ENCODE results near the gene PHLDA1.

Gene PHLDA1

DNA sequence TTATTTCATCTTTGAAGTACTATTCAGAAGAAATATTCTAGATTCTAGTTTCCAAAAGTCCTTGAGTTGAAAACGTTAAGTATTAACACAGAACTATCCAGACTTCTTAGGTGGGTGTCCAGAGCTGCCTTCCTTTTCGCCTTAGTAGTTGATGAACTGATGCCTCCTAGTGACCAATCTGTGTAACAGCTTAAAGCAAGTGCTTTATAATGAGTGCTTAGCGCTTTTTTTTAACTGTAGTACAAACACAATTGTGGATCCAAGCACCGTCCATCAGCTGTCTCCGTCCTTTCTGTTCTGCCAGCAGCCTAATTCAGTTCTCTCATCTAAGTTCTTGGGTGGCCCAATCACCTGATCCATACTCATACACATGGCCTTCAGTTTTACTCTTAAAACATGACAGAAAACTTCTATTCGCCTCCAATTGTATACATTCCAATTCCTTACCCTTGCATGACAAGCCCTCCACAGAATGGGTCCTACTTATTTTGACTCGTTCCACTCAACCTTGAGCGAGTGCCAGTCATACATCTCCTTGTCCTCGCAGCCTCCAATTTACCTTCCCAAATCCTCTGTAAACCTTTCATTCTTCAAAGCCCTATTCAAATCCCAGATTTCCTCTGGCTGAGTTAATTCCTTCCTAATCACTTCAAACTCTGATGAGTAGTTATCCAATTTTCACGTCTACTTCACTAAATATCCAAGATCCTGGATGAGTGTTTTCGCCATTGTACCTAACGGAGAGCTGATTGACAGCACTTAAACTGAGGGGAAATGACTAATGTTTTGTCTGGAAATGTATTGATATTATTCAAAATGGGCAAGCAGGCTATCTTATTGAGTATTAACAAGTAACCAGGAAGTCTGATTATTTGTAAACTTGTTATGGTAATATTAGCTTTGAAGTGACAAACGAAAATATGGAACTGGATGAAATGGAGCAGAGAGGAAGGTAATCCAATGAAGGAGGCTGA is 5.8 kb upstream of the PHLDA1 start:
- DNase-seq (ENCODE audit: low spot score): peak; percentile 72

DNA sequence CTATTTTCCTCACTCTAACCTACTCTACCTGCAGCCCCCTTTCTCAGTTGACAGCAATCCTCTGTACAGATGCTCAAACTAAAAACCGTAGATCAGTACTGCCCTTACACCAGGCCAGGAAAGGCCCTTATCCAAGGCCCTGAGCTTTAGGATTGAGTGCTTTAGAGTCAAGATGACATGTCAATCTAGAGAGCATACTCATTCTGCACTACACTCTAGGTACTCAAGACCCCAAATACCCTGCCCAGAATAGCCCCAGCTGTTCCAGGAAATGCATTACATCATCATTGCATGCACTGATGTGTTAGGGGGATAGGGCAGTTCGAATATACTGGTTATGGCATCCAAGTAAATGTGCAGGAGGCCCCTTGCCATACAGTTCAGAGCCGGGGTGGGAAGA is 3.5 kb upstream of the PHLDA1 start:
- no peak for DNase-seq (ENCODE audit: low spot score)

DNA sequence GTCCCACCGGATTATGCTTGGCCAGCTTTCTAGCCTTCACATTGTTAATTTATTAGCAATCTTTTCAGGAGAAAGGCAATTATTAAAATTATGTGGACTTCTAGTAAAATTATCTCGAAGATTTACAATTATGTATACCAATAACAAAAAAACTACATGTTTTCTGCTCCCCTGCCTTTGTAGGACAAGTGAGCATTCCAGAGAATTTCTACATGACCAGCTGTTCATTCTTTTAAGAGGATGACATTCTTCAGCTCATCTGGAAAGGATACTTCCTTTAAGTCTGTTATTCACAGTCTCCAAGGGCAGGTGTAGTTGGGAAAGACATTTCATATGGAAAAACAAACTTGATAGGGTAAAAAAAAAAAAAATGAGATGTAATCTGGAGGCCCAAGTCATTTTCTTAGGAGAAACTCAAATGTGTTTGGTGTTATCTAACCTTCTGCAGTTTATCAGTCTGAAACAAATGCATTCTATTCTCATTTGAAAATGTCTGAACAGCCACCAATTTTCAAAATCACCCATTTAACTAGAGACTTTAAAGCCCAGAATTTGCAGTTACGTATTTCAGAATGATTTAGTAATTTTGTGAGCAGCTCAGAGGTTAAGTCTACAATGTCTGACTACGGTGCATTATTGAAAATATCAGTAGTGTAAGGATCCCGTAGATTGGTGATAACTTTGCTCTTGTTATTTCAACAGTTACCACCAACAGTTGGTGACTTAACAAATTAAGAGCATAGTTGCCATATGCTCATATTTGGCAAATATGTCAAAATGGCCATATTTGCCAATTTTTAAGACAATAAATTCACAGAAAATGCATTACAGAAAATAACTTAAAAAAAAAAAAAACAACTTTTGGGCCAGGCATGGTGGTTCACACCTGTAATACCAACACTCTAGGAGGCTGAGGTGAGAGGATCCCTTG is 1.8 kb upstream of the PHLDA1 start:
- DNase-seq (ENCODE audit: low spot score): no peak

DNA sequence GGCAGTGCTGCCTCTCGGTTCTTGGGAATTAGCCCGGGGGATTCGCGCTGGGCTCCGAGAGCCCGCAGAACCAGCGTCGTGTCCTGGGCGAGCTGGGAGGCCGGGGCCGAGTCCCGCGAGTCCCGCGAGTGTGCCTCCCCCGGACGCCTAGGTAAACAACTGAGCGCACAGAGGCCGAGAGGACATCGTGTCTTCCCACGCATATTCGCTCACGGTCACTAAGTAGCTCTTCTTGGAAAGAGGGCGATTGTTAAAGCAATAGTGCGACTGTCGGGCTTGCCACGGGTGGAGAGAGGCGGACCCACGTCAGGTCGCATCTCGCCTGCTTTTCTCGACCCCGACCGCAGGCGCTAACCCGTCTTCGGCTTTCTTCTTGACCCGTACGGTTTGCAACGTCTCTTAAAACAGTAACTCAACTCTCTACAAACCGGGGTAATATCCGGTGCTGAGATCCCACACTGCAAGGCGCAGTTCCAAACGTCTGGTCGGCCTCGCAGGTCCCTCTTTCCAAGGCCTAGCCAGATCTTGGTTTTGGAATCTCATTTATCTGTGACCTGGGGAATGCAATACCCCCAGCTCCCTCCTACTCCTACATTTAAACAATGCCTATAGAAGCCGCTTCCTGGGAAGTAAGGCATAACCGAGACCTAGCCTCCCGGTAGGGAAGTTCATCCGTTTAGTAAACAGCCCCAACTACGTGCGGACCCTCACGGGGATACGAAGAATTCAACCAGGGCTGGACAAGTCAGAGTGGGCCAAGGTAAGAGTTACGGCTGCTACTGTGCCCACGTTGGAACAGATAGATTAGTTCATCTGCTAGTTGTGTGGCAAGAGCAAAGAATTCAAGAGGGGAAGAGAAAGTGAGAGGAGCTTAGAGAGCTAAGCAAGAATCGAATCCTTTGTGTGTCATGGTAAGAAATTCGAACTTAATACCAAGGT is 736 bp upstream of the PHLDA1 start:
- DNase-seq (ENCODE audit: low spot score): peak; percentile 42

DNA sequence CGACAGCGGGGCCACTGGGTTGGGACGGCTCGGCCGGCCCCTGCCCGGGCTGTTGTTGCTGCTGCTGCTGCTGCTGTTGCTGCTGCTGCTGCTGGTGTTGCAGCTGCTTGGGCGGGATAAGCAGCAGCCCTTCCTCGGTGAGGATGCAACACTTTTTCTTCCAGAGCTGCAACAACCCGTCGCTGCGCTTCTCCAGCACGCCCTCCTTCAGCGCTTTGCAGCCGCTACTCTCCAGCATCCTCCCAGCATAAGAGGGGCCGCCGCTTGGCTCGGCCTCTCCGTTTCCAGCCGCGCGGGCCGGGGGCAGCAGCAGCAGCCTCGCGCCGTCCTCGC is 529 bp downstream of the PHLDA1 start:
- DNase-seq (ENCODE audit: low spot score): no peak

DNA sequence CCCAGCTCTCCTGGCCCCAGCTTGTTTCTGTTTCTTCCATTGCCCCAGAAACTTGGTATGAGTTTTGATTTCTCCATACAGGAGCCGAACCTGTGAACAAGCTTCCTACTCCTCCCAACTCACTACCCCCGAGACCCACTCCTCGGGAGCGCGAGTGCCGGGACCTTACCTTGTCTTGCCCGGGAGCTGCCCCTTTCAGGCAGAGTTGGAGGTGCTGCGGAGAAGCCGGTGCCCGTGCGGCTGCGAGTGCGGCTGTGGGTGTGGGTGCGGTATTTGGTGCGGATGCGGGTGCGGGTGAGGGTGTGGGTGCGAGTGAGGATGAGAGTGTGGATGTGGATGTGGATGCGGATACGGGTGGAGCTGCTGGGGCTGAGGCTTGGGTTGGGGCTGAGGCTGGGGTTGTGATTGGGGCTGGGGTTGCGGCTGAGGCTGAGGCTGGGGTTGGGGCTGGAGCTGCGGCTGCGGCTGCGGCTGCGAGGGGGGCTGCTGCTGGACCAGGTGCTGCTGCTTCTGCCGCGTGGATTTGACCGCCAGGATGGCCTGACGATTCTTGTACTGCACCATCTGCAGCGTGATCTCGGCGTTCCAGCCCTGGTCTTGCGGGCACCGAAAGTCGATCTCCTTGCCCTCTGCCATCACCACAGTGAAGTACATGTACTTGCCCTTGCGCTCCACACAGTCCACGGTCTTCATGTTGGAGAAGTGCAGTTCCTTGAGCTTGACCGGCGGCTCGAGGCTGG is 1.1 kb downstream of the PHLDA1 start:
- no peak for DNase-seq (ENCODE audit: low spot score)

DNA sequence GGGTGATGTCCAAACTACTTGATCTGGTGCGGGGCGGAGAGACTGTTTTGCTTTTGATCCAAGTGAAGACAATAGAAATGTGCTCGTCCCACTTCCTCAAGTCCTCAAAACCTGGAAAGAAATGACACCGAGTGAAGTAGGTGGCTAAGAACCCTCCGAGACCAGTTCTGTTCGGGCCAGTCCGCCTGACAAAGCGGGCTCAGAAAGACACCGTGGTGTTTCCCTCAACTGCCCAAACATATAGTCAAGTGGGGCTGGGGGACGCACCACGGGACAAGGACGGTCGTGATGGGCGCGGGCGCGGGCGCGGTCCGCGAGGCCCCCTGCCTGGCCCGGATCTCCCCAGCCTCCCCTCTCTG is 1.6 kb downstream of the PHLDA1 start:
- peak; percentile 13 for DNase-seq (ENCODE audit: low spot score)

DNA sequence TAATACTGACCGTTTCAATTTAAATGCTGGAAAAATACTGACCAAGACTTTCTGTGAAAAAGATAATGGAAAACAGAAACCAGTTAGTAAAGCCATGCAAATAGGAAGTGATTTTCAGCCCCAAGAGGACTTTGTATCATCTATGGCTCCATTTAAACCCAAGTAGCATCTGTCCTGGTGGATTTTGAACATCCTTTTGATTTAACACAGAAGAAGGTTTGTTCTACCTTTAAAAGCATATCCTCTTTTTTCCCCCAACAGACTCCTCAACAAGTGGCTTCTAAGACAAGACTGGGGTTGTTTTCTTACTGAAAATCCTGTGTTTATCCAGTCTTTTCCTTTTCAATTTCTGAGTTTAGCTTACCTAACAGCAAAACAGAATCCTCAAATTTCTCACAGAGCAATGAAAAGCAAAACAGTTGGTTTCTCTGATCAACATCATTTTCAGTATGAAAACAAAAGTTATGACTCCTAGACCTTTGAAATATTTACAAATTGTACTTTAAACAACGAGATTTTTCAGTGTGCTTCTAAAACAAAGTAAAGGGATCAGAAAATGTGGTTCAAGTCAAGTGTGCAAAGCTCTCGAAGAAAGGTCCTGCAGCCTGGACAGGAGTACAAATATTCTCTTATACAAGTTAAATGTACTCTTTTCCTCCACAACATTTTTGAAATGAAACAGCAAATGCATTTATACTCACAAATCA is 2.9 kb downstream of the PHLDA1 start:
- DNase-seq (ENCODE audit: low spot score): no peak

DNA sequence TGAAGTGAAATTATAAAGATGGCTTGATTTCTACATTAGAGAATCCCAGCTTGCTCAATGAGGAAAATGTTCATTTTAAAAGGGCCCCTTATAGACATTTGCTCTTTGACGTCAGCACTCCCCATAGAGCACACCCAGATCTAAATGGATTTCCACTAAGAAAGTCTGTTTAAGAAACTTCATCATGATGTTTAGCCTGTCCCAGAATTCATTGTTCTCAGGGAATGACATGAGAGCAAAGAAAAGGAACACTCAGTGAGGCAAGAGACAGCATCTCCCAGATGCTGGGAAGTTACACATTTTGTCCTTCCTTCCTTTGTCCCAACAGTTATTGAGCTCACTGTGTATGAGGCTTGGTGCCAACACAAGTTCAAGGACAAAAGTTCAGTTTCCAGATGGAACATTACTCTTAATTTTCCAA is 4.9 kb downstream of the PHLDA1 start:
- DNase-seq (ENCODE audit: low spot score): no peak

DNA sequence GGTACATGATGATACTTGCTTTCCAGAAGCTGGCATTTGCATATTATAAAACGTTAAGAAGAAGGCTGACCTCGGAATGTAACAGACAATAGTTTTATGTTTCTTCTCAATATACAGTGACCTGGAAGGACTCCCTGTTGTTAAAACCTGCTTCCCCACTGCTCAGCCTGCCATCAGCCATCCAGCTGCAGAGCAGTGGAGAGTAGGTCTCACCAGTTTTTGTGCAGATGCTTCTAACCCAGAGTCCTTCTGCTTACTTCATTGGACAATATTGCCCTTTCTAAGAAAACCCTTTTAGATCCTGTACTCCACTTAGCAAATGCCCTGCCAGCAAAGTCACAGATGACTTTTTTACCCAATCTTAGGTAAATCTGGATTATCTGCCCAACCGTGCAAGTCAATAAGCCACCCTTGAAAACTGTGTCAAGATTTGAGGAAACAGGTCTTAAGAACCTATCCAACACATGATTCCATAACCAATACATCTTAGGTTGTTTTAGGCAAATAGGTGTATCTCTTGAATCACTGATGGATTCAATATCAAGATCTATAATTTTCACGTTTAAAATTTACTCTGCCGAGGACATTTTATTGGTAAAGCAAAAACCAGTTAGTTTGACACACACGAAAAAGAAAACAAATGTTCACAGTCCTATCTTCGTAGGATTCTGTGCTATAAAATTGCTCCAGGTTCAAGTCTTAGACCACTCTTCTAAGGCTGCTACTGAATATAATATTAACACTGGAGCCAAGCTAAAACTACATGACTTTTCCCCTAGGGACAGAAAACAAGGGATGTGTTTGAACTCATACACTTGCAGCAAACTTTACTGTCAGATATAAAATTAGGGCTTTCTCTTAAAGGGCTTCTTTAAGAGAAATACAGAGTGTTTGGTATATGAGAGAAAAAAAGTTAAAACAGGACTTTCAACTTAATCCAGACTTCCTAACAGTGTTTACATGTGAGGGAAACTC is 5.7 kb downstream of the PHLDA1 start:
- no peak for DNase-seq (ENCODE audit: low spot score)

DNA sequence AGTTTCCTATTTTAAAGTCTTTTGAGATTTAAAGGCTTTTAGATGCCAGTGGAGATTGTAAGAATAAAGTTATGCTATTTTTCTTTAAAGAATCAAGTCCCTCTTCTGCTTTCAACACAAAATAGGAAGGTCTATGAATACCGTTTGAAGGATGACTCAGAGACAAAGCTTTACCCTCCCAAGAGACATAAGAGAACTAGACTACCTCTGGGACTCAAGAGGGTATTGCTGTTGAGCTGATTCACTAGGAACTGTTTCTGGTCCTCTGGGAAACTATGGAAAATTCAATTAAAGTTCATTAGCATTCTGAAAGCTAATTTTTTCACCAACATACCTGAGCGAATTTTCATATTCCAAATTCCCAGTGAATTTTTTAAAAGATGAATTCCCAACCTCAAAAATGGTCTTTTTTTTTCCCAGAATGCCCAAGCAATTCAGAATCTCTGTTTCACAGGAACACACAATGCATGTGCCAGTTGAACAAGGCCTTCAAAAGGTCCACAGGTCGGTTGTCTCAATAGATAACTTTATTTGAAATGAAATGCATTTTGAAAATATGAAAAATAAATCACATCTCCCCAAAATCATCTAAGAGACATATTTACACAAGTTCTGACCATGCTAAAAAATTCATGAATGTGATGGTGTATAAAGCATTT is 6.5 kb downstream of the PHLDA1 start:
- DNase-seq (ENCODE audit: low spot score): no peak

DNA sequence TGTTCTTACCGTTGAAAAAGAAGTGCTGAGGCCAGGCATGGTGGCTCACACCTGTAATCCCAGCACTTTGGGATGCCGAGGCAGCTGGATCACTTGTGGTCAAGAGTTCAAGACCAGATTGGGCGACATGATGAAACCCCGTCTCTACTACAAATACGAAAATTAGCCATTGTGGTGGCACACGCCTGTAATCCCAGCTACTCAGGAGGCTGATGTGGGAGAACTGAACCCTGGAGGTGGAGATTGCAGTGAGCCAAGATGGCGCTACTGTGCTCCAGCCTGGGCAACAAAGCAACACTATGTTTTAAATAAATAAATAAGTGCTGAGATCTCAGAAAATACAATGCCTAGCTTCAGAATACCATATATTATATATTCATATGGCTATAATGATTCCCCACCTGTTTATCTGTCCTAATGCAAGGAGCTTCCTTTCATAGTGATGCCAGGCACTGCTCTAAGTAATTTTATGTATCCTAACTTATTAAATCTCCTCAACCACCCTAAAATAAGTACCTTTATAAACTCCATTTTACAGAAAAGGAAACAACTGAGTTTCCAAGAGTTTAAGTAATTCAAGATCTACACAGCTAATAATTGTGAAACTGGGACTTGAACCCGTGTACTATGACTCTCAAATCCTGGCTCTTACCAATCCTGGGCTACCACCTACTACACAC is 7.3 kb downstream of the PHLDA1 start:
- DNase-seq (ENCODE audit: low spot score): no peak

DNA sequence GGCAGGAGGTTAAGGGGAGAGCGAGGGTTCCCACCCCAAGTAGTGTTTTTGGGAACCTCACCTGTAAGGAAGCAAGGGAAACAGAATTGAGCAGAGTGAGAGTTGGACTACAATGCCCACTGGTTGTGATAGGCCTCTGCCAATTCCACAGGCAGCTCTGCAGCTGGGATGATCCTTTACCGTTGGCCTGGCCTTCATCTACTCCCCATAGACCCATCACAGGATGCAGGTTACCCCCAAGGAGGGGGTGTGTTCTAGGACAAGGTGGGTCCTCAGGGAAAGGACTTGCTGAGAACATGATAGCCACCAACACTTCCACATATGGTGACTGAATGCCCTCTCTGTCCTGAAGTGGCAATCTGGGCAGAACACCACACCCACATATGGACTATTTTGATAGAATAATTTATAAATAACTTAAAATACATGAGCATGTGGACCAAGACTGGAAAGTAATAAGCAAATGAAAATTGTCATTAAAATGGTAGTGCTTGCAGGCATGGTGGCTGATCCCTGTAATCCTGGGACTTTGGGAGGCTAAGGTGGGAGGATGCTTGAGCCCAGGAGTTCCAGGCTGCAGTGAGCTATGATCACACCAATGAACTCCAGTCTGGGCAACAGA is 8.4 kb downstream of the PHLDA1 start:
- DNase-seq (ENCODE audit: low spot score): no peak

DNA sequence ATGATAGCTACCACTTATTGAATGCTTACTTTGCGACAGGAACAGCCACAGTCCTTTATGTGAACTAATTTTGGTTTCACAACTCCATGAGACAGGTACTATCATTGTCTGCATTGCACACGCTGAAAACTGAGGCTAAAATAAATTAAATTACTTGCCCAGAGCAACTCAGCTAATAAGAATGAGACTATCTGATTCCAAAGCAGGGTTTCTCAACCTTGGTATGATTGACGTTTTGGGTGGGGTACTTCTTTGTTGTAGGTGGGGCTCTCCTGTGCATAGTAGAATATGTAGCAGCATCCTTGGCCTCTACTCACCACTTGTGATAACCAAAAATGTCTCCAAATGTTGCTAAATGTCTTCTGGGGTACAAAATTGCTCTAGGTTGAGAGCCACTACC is 9.1 kb downstream of the PHLDA1 start:
- DNase-seq (ENCODE audit: low spot score): no peak

DNA sequence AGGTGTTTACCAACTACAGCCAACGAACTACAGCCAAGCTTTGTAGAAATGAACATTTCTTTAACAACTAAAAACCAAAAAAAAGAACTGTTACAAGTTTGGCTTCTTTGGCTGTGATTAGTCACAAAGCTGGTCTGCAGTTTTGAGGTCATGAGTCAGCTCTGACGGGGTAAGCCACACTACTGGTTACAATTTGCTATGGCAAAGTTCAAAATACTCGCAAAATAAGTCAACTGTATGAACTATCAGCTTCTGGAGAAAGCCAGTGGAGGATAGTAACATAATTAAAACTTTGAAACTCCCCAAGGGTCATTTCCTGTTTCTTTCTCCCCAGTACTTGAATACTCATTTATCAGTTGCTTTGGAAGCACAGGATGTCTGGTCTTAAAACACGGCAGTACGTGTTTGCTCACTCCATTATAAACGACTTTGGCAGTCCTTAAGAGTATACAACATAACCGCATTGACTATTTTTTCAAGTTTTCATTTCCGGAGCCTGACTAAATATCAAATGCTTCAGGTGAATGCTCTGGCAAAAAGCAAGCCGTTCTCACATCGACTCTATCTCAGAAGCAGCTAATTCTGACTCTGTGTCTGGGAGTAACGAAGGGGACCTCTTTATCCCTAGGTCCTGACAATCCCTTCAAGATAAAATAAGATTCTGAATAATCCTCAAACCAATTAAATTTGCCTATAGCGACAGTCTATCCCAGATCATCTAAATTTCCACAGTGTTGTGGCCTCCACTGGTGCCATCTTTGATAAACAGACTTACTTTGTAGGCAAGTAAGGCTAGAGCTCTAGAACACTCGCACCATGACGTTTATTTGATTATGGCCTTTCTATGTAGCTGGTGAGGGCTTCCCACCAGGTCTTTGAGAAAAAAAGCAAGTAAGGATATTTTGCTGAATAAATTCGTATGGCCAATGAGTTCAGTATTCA is 10.6 kb downstream of the PHLDA1 start:
- DNase-seq (ENCODE audit: low spot score): no peak

DNA sequence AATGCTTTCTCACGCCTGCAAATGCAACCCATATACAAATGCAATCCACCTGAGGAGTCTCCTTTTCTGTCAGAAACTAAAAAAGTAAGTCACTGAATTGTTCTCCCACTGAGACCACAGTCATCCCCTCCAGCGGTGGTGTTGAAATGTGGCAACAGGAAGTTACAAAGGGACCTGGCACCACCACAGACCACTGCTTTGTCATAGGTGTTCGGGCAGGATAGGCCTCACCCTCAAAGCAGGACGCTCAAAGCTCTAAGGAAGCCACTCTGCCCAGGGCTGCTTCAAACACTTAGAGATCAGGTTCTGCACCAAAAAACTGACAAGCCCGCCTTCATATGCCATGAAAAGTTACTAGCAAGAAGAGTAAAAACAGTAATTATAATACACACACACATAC is 11.3 kb downstream of the PHLDA1 start:
- DNase-seq (ENCODE audit: low spot score): no peak

DNA sequence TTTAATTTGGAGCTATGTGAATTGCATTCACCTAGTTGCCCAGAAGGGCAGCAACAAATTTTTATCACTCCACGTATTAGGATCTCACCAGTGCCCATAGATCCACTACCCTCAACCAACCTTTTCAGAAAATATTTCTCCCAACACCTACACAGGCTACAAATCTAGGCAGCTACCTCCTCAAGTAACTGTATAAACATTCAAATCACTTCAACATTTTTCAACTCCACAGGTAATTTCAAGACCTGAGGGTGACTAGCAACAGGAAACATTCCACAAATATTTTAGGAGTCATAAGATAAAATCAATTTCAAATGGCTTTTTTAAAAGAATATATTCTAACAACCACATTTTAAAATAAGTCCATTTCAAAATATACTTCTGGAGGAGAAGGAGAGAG is 12.9 kb downstream of the PHLDA1 start:
- no peak for DNase-seq (ENCODE audit: low spot score)

Measured in globus pallidus (tissue), 1 donor.